ENCODE data around the gene VAMP8.

GRCh38 chr2:85584354-85584856, 7.0 kb downstream of the VAMP8 start, which contains the start of gene VAMP5:
- no peak for TF ChIP-seq POLR2A (IDR thresholded peaks at IDR 0.05; ENCODE audit: low read length)
- no peak for TF ChIP-seq GATA1 (IDR thresholded peaks at IDR 0.05; ENCODE audit: low read depth, low read length)

All from erythroblast (primary cell).